Stimulated activated CD8-positive, alpha-beta memory T cell treated with anti-CD3 and anti-CD28 coated beads, Interleukin-7, amount 100 ng/mL, for 48 hours (primary cell): Measurements from ENCODE around the gene RAB40B.

Source experiments
- DNase-seq, 2 donors: peaks; one replicate each; pipeline ENCODE4 v3.0.0-alpha.2; 2020; ENCODE audit warnings: low read depth in 1 of 2; ENCODE audit errors: extremely low read depth in 1 of 2

Gene RAB40B

GRCh38 chr17:82693168-82693867 is 5.2 kb downstream of the RAB40B start:
- DNase-seq, result no peak

GRCh38 chr17:82692268-82692667 is 6.2 kb downstream of the RAB40B start:
- no peak for DNase-seq

DNA sequence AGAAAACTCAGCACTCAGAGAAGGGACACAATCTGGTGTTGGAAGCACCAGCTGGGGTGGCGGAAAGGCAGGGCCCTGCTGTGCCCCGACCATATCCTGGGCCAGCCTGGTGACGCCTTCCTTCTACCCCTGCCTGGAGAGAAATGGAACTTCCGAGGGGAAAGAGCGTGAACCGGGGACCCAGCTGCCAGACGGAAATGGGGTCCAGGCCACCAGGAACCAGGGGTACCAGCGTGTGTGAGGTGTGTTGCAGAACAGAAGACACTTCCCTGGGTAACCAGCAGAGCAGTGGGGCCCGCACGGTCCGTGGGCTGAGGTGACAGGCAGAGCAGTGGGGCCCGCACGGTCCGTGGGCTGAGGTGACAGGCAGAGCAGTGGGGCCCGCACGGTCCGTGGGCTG is 6.8 kb downstream of the RAB40B start:
- no peak for DNase-seq

DNA sequence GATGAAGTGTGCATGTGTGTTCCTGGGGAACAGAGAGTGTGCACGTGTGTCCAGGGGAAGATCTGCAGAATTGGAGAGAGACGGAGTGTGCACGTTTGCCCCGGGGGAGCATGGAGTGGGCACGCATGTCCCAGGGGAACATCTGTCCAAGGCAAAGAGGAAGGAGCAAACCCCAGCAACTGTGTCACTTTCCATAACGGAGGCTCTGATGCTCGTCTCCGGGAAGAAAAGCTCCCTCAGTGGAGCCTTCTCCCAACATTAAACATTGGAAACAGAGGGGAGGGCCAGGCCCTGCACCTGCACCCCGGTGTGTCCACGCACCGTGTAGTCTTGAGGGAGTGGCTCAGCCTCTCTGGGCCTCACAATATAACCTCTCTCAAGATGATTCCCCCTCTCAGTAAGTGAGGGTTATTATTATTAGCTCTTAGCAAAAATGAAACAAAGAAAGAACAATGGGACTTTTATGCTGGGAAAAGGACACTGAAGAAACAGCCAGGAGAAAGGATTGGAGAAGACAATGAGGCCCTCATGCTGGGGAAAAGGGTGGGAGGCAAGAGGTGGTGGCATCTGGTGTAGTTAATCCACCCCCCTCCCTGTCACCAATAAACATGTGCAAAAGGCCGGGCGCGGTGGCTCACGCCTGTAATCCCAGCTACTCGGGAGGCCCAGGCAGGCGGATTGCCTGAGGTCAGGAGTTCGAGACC is 7.6 kb downstream of the RAB40B start:
- no peak for DNase-seq

GRCh38 chr17:82689077-82689476 is 9.4 kb downstream of the RAB40B start:
- DNase-seq, result no peak

GRCh38 chr17:82687871-82688270 is 10.6 kb downstream of the RAB40B start:
- no peak for DNase-seq

DNA sequence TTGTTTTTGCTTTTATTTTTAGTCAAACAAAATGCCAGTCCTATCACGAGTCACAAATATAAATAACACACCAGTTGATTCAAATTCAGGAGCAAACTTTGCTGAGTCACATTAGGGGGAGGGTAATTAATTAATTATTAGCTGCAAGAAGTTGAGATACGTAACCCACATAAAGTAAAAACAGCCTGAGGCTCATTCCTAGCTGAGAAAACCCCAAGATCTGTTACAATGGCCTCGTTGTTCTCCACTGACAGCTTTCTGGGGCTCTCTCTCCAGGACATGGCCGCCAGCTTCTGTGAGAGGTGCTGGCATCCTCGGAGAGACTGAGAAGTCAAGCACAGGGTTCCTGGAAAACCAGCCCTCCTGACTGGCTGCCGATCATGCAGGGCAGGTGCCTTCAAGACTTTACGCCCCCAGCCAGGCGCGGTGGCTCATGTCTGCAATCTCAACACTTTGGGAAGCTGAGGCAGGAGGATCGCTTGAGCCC is 11.1 kb downstream of the RAB40B start:
- no peak for DNase-seq

- no peak for DNase-seq
Observed at GRCh38 chr17:82686366-82687324, 11.9 kb downstream of the RAB40B start.

DNA sequence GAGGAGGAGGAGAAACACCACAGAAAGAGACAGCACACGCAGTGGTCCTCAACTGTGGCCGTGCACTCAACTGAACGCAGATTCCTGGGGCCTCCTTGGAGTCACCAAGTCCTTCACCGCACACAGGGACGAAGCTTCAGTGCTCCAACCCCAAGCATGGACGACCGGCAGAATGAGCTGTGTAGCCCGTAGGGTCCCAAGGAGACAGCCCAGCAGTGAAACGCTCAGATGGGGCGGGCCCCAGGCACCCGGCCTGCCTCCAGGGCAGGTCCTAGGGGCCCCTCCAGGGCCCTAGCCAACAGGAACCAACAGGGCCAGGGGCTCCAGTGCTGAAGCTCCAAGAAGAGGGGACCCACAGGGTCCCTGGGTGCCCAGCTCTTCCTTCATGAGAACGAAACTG is 13.2 kb downstream of the RAB40B start:
- no peak for DNase-seq

DNA sequence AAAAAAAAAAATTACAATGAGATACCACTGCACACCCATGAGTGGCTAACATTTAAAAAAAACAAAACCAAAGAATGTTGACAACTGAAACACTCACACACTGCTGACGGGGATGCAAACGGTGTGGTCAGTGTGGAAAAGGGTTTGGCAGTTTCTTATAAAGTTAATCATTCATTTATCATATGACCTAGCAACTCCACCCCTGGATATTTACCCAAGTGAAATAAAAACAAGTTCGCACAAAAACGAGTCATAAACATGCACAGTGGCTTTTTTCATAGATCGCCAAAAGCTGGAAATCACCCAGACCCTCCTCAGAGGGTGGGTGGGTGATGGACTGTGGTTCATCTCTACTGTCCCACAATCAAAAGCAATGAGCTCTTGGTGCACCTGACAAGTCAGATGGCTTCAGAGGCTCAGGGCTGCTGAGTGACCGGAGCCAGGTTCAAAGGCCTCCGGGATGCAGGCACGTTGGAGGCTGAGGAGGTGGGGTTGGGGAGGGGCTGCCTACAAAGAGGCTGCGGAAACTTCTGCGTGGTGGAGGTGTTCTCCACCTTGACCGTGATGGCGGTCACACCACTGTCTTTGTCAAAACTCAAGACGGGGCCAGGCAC is 14.2 kb downstream of the RAB40B start:
- DNase-seq, result no peak

GRCh38 chr17:82683534-82683933 is 15.0 kb downstream of the RAB40B start:
- no peak for DNase-seq

GRCh38 chr17:82681547-82681946 is 17.0 kb downstream of the RAB40B start:
- no peak for DNase-seq

- DNase-seq, result no peak
Observed at GRCh38 chr17:82679586-82680465, 18.7 kb downstream of the RAB40B start.

DNA sequence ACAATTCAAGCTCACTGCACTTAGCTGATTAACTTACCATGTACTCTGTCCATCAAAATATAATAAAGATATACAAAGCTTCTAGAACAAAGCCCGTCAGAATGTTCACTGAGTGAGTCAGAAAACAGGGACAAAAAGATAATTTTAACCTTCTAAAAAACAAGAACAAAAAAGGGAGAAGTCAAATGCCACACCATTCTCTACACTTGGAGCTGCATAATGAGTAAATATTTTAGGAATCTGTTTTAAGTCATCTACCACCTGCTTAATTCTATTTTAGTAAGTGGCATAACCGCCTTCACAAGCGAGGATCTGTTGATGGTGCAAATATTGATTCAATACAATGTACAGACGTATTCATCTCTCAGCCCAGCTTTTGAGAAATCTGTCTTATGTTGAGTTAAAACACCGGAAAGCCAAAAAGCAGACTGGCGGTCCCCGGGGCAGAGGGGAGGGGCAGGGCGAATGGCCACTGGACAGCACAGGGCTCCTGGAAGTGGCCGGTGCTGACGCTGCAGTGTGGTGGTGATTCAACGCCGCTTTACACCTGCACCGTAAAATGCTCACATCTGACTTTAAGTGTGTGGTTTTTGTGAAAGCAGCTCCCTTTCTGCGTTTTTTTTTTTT is 20.1 kb downstream of the RAB40B start:
- DNase-seq, result no peak

DNA sequence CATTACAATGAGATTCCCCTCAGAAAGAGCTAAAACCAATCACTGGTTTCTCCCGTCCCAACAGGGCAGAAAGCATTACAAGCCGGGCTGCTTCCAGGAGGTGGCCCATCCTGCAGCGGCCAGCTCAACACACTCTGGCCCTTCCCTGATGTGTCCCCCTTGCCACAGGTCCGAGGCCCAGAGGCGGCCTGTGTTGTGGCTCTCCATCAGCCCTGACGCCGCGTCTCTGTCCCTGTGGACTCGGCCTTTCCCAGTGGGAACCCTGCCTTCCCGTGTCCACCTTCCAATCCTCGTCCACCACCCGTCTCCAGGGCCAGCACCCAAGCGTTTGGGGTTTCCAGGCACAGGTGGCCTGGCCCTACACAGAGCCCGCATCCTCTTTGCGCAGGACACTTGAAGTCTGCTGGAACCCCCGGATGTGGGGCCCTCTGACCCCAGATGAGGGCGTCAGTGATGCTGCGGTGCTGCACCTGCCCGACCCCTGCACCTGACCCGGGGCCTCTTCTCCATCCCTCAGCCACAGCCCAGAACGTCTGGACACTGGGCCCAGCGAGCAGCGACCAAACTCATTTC is 21.1 kb downstream of the RAB40B start:
- DNase-seq, result no peak

- DNase-seq, result no peak
Observed at GRCh38 chr17:82675476-82676245, 22.8 kb downstream of the RAB40B start.

- no peak for DNase-seq
Observed at GRCh38 chr17:82674656-82675475, 23.6 kb downstream of the RAB40B start.
